Measurements from ENCODE around the gene TSHR. TPM values are rescaled to one million over a fixed set of nuclear protein-coding genes. Genes with fewer than 3 reads are reported as not detected.

Gene TSHR
- total and polyA plus RNA-seq, 2 donors (not counting 3 experiments of a cell fraction or from before 2014, with no cell fraction given): not detected

DNA sequence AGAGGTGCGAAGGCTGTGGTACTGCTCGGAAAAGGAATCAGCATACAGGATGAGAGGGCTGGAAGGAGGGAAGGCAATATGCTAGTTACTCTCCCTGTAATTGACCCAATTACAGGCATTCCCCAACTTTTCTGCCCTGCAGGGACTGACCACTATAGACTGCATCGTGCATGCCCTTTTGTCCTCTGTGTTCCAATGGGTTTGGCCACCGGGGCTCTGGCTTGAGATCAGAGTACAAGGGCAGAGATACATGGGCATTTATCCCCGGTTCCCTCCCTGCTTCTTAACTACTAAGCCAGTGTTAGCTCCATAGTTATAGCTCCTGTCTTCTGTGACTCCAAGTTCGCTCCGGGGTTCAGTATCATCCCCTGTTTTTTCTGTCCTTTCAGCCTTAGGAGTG lies 205.7 kb downstream of the TSHR start:
- no peak overlapping the region for H3K4me3 ChIP-seq (replicated peaks in 1 of 3; ENCODE audit: insufficient read depth in 1 of 3, low read depth in 1 of 3, low read length in 3 of 3)
- H3K9ac ChIP-seq (replicated peaks; ENCODE audit: extremely low read depth, insufficient read depth, low read length): no peak overlapping the region
- CTCF ChIA-PET: interaction anchor here (2.6 kb wide), 1 partner anchor 10 kb away, joined by 14 read pairs; no protein-coding TSS in a partner anchor
- H3K27ac ChIP-seq (ENCODE audit: insufficient read depth, low read depth, low read length): no peak overlapping the region
- POLR2A ChIA-PET: interaction anchor here (1.0 kb wide), 1 partner anchor 58 kb away, joined by 3 read pairs; no protein-coding TSS in a partner anchor
- no peaks in the 10 kb centered on the region for H3K4me1 ChIP-seq (ENCODE audit: control insufficient read depth, extremely low read depth, insufficient read depth, low read length)
- no peaks in the 10 kb centered on the region for H3K79me2 ChIP-seq (ENCODE audit: control insufficient read depth, insufficient read depth, low read length)
- FAIRE-seq: no peak
- no TSS peak for BruUV-seq (replicated peaks)
- no peak overlapping the region for H3K4me2 ChIP-seq (ENCODE audit: insufficient read depth, low read length)
- DNase-seq (ENCODE audit: low read depth, low spot score): no peak
- no peak overlapping the region for H2AFZ ChIP-seq (ENCODE audit: low read depth, low read length)
- no peaks in the 10 kb centered on the region for H3K27me3 ChIP-seq (ENCODE audit: control insufficient read depth in 2 of 2, insufficient read depth in 2 of 2, low read length in 2 of 2)
- dilution Hi-C loops (cut with MboI; ENCODE audit: extremely low pct_ligation_motif_present, low sequenced_read_pairs): no loop called here
- intact Hi-C loops (cut with micrococcal nuclease): no loop called here
- TF ChIP-seq, protein P1, sequence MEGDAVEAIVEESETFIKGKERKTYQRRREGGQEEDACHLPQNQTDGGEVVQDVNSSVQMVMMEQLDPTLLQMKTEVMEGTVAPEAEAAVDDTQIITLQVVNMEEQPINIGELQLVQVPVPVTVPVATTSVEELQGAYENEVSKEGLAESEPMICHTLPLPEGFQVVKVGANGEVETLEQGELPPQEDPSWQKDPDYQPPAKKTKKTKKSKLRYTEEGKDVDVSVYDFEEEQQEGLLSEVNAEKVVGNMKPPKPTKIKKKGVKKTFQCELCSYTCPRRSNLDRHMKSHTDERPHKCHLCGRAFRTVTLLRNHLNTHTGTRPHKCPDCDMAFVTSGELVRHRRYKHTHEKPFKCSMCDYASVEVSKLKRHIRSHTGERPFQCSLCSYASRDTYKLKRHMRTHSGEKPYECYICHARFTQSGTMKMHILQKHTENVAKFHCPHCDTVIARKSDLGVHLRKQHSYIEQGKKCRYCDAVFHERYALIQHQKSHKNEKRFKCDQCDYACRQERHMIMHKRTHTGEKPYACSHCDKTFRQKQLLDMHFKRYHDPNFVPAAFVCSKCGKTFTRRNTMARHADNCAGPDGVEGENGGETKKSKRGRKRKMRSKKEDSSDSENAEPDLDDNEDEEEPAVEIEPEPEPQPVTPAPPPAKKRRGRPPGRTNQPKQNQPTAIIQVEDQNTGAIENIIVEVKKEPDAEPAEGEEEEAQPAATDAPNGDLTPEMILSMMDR (IDR thresholded peaks at IDR 0.05; ENCODE audit: extremely low read depth in 1 of 2, insufficient read depth in 1 of 2, low read depth in 1 of 2, low read length in 2 of 2): no peak
- no peak for TF ChIP-seq POLR2AphosphoS5 (IDR thresholded peaks at IDR 0.05; ENCODE audit: insufficient read depth, low read depth, low read length)
- TF ChIP-seq EZH2 (IDR thresholded peaks at IDR 0.05; ENCODE audit: borderline replicate concordance, low read depth, low read length, severe bottlenecking): no peak
- no peaks in the 10 kb centered on the region for H4K20me1 ChIP-seq (replicated peaks; ENCODE audit: control insufficient read depth, extremely low read depth, insufficient read depth, low read length)
- H3K9me3 ChIP-seq (replicated peaks; ENCODE audit: control insufficient read depth, insufficient read depth, low read length): no peaks in the 10 kb centered on the region
- no peaks in the 10 kb centered on the region for H3K36me3 ChIP-seq (ENCODE audit: control insufficient read depth in 2 of 2, extremely low read depth in 1 of 2, insufficient read depth in 2 of 2, low read length in 2 of 2)
- H3K9me1 ChIP-seq (replicated peaks; ENCODE audit: control insufficient read depth, extremely low read depth, insufficient read depth, low read length): no peaks in the 10 kb centered on the region

DNA sequence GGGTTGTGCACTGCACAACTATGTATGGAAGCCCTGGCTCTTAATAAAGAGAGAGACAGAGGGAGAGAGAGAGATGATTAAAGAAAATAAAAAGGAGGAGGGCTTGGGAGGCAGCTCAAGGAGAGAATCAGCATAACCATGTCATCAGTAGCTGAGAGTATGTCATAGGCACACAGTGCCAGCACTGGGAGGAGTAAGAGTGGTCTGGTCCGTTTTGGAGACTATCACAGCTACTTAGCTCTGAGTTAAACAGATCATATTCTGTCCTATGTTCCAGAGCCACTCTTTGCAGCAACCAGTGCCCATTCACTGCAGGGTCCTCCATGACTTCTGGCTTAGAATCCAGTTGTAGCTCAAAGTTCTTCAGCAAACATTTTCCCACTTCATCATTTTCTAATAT lies 206.3 kb downstream of the TSHR start:
- Histone ChIP-seq H3K27ac (ENCODE audit: insufficient read depth, low read depth, low read length) (no peak overlapping the region), H3K9me3 (replicated peaks; ENCODE audit: control insufficient read depth, insufficient read depth, low read length) (no peaks in the 10 kb centered on the region), H3K9ac (replicated peaks; ENCODE audit: extremely low read depth, insufficient read depth, low read length) (no peak overlapping the region), H2AFZ (ENCODE audit: low read depth, low read length) (no peak overlapping the region), H3K36me3 (ENCODE audit: control insufficient read depth in 2 of 2, extremely low read depth in 1 of 2, insufficient read depth in 2 of 2, low read length in 2 of 2) (no peaks in the 10 kb centered on the region), H3K27me3 (ENCODE audit: control insufficient read depth in 2 of 2, insufficient read depth in 2 of 2, low read length in 2 of 2) (no peaks in the 10 kb centered on the region), H3K9me1 (replicated peaks; ENCODE audit: control insufficient read depth, extremely low read depth, insufficient read depth, low read length) (no peaks in the 10 kb centered on the region), H3K4me2 (ENCODE audit: insufficient read depth, low read length) (no peak overlapping the region), H4K20me1 (replicated peaks; ENCODE audit: control insufficient read depth, extremely low read depth, insufficient read depth, low read length) (no peaks in the 10 kb centered on the region), H3K4me1 (ENCODE audit: control insufficient read depth, extremely low read depth, insufficient read depth, low read length) (no peaks in the 10 kb centered on the region), H3K79me2 (ENCODE audit: control insufficient read depth, insufficient read depth, low read length) (no peaks in the 10 kb centered on the region), H3K4me3 (replicated peaks in 1 of 3; ENCODE audit: insufficient read depth in 1 of 3, low read depth in 1 of 3, low read length in 3 of 3) (no peak overlapping the region)
- DNase-seq (ENCODE audit: low read depth, low spot score): no peak
- no TSS peak for BruUV-seq (replicated peaks)
- TF ChIP-seq POLR2A (IDR thresholded peaks at IDR 0.05; ENCODE audit: low read depth, low read length) (no peak), FOS (IDR thresholded peaks at IDR 0.05; ENCODE audit: borderline replicate concordance, insufficient read depth, low read length) (no peak), JUN (IDR thresholded peaks at IDR 0.05; ENCODE audit: borderline replicate concordance, insufficient read depth, insufficient read length, low read depth) (no peak), GATA2 (IDR thresholded peaks at IDR 0.05; ENCODE audit: insufficient read depth, insufficient read length, low read depth, low read length) (no peak), POLR2AphosphoS5 (IDR thresholded peaks at IDR 0.05; ENCODE audit: insufficient read depth, low read depth, low read length) (no peak)
- TF ChIP-seq, protein P1 (IDR thresholded peaks at IDR 0.05; ENCODE audit: extremely low read depth in 1 of 2, insufficient read depth in 1 of 2, low read depth in 1 of 2, low read length in 2 of 2): no peak
- dilution Hi-C loops (cut with MboI; ENCODE audit: extremely low pct_ligation_motif_present, low sequenced_read_pairs) (no loop called here), intact Hi-C loops (cut with micrococcal nuclease) (no loop called here)
- ChIA-PET CTCF (interaction anchor here (2.6 kb wide), 1 partner anchor 9 kb away, joined by 14 read pairs; no protein-coding TSS in a partner anchor), POLR2A (interaction anchor here (1.0 kb wide), 1 partner anchor 57 kb away, joined by 3 read pairs; no protein-coding TSS in a partner anchor)
- FAIRE-seq: no peak
